MM.1S (cell line): ENCODE measurements around the gene FOXI2.

Source experiments
- DNase-seq: peaks from one replicate; pipeline ENCODE4 v3.0.0-alpha.2; 2015
- H2AFZ ChIP-seq: fragments of 300-600 bp; sonication (generic); 2 replicates; pipeline ENCODE4 v1.6.0; 2016; ENCODE audit warnings: antibody characterized with exemption, low read length
- H3F3A ChIP-seq: fragments of 300-600 bp; sonication (generic); 2 replicates; pipeline ENCODE4 v1.6.1; 2016; ENCODE audit warnings: mild to moderate bottlenecking, antibody characterized with exemption, low read length, moderate library complexity, mixed read lengths; ENCODE audit not compliant: insufficient read depth
- H3K27ac ChIP-seq: fragments of 300-600 bp; sonication (generic); 2 replicates; pipeline ENCODE4 v1.5.1; 2016; ENCODE audit warnings: mild to moderate bottlenecking, low read length
- H3K27me3 ChIP-seq: fragments of 300-600 bp; sonication (generic); replicated peaks from 2 replicates; pipeline ENCODE4 v1.6.0; 2016; ENCODE audit warnings: low read length; ENCODE audit not compliant: insufficient read depth
- H3K36me3 ChIP-seq: fragments of 300-600 bp; sonication (generic); replicated peaks from 2 replicates; pipeline ENCODE4 v1.6.1; 2016; ENCODE audit warnings: mild to moderate bottlenecking, low read length, mixed read lengths; ENCODE audit not compliant: insufficient read depth
- H3K4me1 ChIP-seq: fragments of 300-600 bp; sonication (generic); 2 replicates; pipeline ENCODE4 v1.6.1; 2016; ENCODE audit warnings: low read length, mixed read lengths
- H3K4me2 ChIP-seq: fragments of 300-600 bp; sonication (generic); 2 replicates; pipeline ENCODE4 v1.6.0; 2016; ENCODE audit warnings: low read depth, low read length
- H3K4me3 ChIP-seq: fragments of 300-600 bp; sonication (generic); 2 replicates; pipeline ENCODE4 v1.5.1; 2016; ENCODE audit warnings: low read length, mixed read lengths
- H3K79me2 ChIP-seq: fragments of 300-600 bp; sonication (generic); 2 replicates; pipeline ENCODE4 v1.6.1; 2016; ENCODE audit warnings: mixed run types, low read length, mixed read lengths
- H3K9ac ChIP-seq: fragments of 300-600 bp; sonication (generic); 2 replicates; pipeline ENCODE4 v1.6.1; 2016; ENCODE audit warnings: low read length, mixed read lengths
- H3K9me2 ChIP-seq: fragments of 300-600 bp; sonication (generic); replicated peaks from 2 replicates; pipeline ENCODE4 v1.6.1; 2016; ENCODE audit warnings: mild to moderate bottlenecking, low read length, mixed read lengths; ENCODE audit not compliant: insufficient read depth
- H3K9me3 ChIP-seq: fragments of 300-600 bp; sonication (generic); replicated peaks from 2 replicates; pipeline ENCODE4 v1.6.1; 2016; ENCODE audit warnings: mild to moderate bottlenecking, low read length, mixed read lengths; ENCODE audit not compliant: insufficient read depth
- H4K20me1 ChIP-seq: fragments of 300-600 bp; sonication (generic); 2 replicates; pipeline ENCODE4 v1.6.1; 2016; ENCODE audit warnings: mild to moderate bottlenecking, low read length, moderate library complexity, mixed read lengths; ENCODE audit not compliant: insufficient read depth
- CTCF ChIP-seq: fragments of 300-600 bp; sonication (generic); IDR thresholded peaks from 2 replicates; pipeline ENCODE4 v1.5.1; 2016; ENCODE audit warnings: antibody characterized with exemption, low read length, mixed read lengths
- EZH2 ChIP-seq: fragments of 300-600 bp; sonication (generic); optimal IDR thresholded peaks from 2 replicates; pipeline ENCODE3; 2017; ENCODE audit warnings: low read depth, mild to moderate bottlenecking, antibody characterized with exemption, low read length, mixed read lengths
- EZH2phosphoT487 ChIP-seq: fragments of 300-600 bp; sonication (generic); IDR thresholded peaks from 2 replicates; pipeline ENCODE4 v1.6.1; 2018; ENCODE audit warnings: antibody characterized with exemption, low read length

The FOXI2 gene

GRCh38 chr10:127739908-127740307 lies 2.9 kb downstream of the FOXI2 start:
- no peaks in the 10 kb centered on the region for H3K27me3 ChIP-seq
- no peak overlapping the region for H3K9ac ChIP-seq
- no peaks in the 10 kb centered on the region for H3K9me2 ChIP-seq
- no peak overlapping the region for H3K27ac ChIP-seq
- H3K4me2 ChIP-seq = no peak overlapping the region
- H3K9me3 ChIP-seq = no peaks in the 10 kb centered on the region
- 0 out of 2 replicates have a peak, but pooled peaks cover 5% of the 10 kb centered on the region for H3F3A ChIP-seq
- H2AFZ ChIP-seq = no peak overlapping the region
- no peak overlapping the region for H3K4me3 ChIP-seq
- peaks cover 38% of the 10 kb centered on the region for H3K4me1 ChIP-seq
- H3K79me2 ChIP-seq = no peaks in the 10 kb centered on the region
- TF ChIP-seq EZH2 = no peak
- TF ChIP-seq CTCF = no peak
- TF ChIP-seq EZH2phosphoT487 = no peak
- H3K36me3 ChIP-seq = no peaks in the 10 kb centered on the region
- no peaks in the 10 kb centered on the region for H4K20me1 ChIP-seq
- DNase-seq = no peak

DNA sequence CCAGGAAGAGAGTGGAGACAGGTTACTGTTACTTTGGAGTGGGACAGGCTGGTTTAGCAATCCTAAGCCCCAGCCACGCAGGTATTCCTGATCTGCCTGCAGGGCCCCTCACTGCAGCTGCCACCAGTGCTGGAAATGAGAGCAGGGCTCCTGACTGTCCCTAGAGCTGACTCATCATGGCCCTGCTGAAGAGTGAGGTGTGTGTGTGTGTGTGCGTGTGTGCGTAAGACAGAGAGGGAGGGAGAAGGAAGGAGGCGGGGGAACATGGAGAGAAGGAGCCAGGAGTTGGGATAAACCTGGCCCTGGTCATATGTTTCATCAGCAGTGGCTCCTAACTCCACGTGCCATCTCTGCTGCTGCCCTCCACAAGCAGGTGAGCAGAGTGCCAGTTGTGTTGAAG lies 3.6 kb downstream of the FOXI2 start:
- no peaks in the 10 kb centered on the region for H3K27me3 ChIP-seq

GRCh38 chr10:127743205-127743604 lies 6.2 kb downstream of the FOXI2 start:
- no peak overlapping the region for H3K9ac ChIP-seq
- H3K9me3 ChIP-seq = no peaks in the 10 kb centered on the region
- no peaks in the 10 kb centered on the region for H3K27me3 ChIP-seq
- H3K4me2 ChIP-seq = peak overlapping the region; percentile 45
- TF ChIP-seq EZH2 = no peak
- TF ChIP-seq CTCF = no peak
- TF ChIP-seq EZH2phosphoT487 = no peak
- no peak overlapping the region for H2AFZ ChIP-seq
- H3K9me2 ChIP-seq = no peaks in the 10 kb centered on the region
- peaks cover 38% of the 10 kb centered on the region for H3K4me1 ChIP-seq
- no peaks in the 10 kb centered on the region for H3K36me3 ChIP-seq
- H3K79me2 ChIP-seq = no peaks in the 10 kb centered on the region
- 0 out of 2 replicates have a peak, but pooled peaks cover 5% of the 10 kb centered on the region for H3F3A ChIP-seq
- H3K4me3 ChIP-seq = no peak overlapping the region; the same call in 1 of the 2 replicates
- peak; percentile 74 for DNase-seq
- H3K27ac ChIP-seq = peak overlapping the region; percentile 24; the same call in 1 of the 2 replicates
- no peaks in the 10 kb centered on the region for H4K20me1 ChIP-seq

More for the DNA sequence above, 3.6 kb downstream of the FOXI2 start:
- Histone ChIP-seq H3K9me3 (no peaks in the 10 kb centered on the region), H3K4me2 (no peak overlapping the region), H3K36me3 (no peaks in the 10 kb centered on the region), H4K20me1 (no peaks in the 10 kb centered on the region), H3K4me3 (no peak overlapping the region), H2AFZ (no peak overlapping the region), H3K27ac (no peak overlapping the region), H3K79me2 (no peaks in the 10 kb centered on the region), H3K9me2 (no peaks in the 10 kb centered on the region), H3K9ac (no peak overlapping the region), H3F3A (0 out of 2 replicates have a peak, but pooled peaks cover 5% of the 10 kb centered on the region), H3K4me1 (peaks cover 38% of the 10 kb centered on the region)
- DNase-seq = no peak
- TF ChIP-seq EZH2phosphoT487 (no peak), EZH2 (no peak), CTCF (no peak)
